Suprapubic skin (tissue), 4 donors: ENCODE measurements around the gene DPF1. TPM values are rescaled to one million over a fixed set of nuclear protein-coding genes. Genes with fewer than 3 reads are reported as not detected.

Source experiments
- DNase-seq, 2 donors: peaks; one replicate each; pipeline ENCODE4 v3.0.0-alpha.2; 2019; ENCODE audit warnings: low spot score in 2 of 2
- H3K27ac ChIP-seq: fragments of 200-600 bp; sonication (generic); one replicate; pipeline ENCODE4 v1.5.1; 2019
- H3K27me3 ChIP-seq: fragments of 200-600 bp; sonication (generic); one replicate; pipeline ENCODE4 v1.5.1; 2019
- H3K36me3 ChIP-seq: fragments of 200-600 bp; sonication (generic); one replicate; pipeline ENCODE4 v1.5.1; 2019
- H3K4me1 ChIP-seq: fragments of 200-600 bp; sonication (generic); one replicate; pipeline ENCODE4 v1.5.1; 2019
- H3K4me3 ChIP-seq: fragments of 200-600 bp; sonication (generic); one replicate; pipeline ENCODE4 v1.5.1; 2019; ENCODE audit warnings: mild to moderate bottlenecking
- H3K9me3 ChIP-seq: fragments of 200-600 bp; sonication (generic); one replicate; pipeline ENCODE4 v1.5.1; 2019
- EP300 ChIP-seq: sonication (generic); formaldehyde crosslinking; IDR thresholded peaks from one replicate; pipeline ENCODE4 v1.6.1; 2017; ENCODE audit warnings: antibody characterized with exemption
- POLR2A ChIP-seq, 2 donors: fragments of 450-650 bp; IDR thresholded peaks; one replicate each; pipeline ENCODE4 v1.6.1; 2017; ENCODE audit warnings: antibody characterized with exemption in 2 of 2, mild to moderate bottlenecking in 2 of 2, moderate library complexity in 2 of 2
- POLR2AphosphoS5 ChIP-seq, 3 donors: sonication (generic); formaldehyde crosslinking; IDR thresholded peaks; one replicate each; pipeline ENCODE4 v1.6.1; 2017; ENCODE audit warnings: antibody characterized with exemption in 3 of 3
- WGBS: methylation state at CpG from one replicate; pipeline ENCODE4 v1.1.5; 2018; 5-methylcytosine and 5-hydroxymethylcytosine counted together
- total RNA-seq, 4 donors: library from RNA; depleted of rRNA; stranded (reverse); fragments of >200 nt; gene quantifications; one replicate each; pipeline ENCODE4 v1.1.0, GENCODE V29; 2016
- TF ChIP-seq, protein P1 (sequence below), 2 donors: fragments of 200-600 bp in 1 of 2; fragments of 450-650 bp in 1 of 2; sonication (generic) in 1 of 2; IDR thresholded peaks; one replicate each; pipeline ENCODE4 v1.5.1; 2016 to 2019; ENCODE audit warnings: antibody characterized with exemption in 2 of 2, mild to moderate bottlenecking in 1 of 2, moderate library complexity in 1 of 2

The DPF1 gene
- total RNA-seq, result 1 to 10 TPM in 1 of 4 donors, not detected in 3; 1.1 TPM

DNA sequence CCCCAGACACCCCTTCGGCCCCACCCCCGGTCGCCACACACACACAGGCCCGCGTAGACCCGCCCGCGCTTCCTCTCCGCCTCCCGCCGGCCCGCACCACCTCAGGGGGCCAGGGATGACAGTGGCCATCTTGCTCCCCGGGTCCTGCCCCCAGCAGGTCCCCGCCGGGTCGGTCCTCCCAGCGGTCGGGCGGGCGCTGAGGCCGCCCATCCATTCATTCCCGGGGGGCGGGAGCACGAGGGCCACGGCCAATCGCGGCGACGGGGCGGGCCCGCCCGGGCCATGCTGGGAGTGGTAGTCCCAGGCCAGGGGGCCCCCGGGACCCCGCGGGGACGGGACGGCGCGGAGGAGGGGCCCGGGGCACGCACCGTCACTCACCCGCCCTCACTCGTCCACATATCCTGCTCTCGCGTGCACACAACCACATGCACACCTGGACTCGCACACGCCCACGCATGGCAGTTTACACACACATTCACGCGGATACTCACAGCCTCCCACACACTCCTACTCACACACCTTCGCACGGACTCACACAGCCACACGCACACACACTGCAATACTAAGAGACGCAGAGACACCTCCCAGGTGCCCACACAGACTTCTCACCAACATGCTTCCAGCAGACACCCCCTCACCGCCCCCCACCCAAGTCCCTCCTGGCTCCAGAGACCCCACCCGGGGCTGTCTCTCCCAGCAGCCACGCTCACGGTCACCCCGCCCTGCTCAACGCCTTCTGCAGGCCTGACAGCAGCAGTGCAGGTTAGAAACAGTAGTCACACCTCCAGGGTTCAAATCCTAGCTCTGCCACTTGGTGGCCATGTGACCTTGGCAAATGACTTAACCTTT is at the start of gene DPF1:
Gene DPF1, minus strand, starts transcription at position 209 of the 849 bp plus-strand sequence. Its CDS starts 80 bp downstream, at position 129.
- Histone ChIP-seq H3K36me3 (no peaks in the 10 kb centered on the region), H3K9me3 (no peaks in the 10 kb centered on the region), H3K4me1 (peaks cover 30% of the 10 kb centered on the region), H3K27me3 (peaks cover 83% of the 10 kb centered on the region), H3K4me3 (peak within 1 kb of the TSS; percentile 47), H3K27ac (no peak within 1 kb of the TSS)
- no peak for DNase-seq
- 4% methylated on average over 41 of the region's 61 CpGs for WGBS
- TF ChIP-seq, protein P1, sequence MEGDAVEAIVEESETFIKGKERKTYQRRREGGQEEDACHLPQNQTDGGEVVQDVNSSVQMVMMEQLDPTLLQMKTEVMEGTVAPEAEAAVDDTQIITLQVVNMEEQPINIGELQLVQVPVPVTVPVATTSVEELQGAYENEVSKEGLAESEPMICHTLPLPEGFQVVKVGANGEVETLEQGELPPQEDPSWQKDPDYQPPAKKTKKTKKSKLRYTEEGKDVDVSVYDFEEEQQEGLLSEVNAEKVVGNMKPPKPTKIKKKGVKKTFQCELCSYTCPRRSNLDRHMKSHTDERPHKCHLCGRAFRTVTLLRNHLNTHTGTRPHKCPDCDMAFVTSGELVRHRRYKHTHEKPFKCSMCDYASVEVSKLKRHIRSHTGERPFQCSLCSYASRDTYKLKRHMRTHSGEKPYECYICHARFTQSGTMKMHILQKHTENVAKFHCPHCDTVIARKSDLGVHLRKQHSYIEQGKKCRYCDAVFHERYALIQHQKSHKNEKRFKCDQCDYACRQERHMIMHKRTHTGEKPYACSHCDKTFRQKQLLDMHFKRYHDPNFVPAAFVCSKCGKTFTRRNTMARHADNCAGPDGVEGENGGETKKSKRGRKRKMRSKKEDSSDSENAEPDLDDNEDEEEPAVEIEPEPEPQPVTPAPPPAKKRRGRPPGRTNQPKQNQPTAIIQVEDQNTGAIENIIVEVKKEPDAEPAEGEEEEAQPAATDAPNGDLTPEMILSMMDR (IDR thresholded peaks at IDR 0.05), result no peak
- TF ChIP-seq EP300 (no peak), POLR2A (IDR thresholded peaks at IDR 0.05) (no peak), POLR2AphosphoS5 (IDR thresholded peaks at IDR 0.05) (no peak)

DNA sequence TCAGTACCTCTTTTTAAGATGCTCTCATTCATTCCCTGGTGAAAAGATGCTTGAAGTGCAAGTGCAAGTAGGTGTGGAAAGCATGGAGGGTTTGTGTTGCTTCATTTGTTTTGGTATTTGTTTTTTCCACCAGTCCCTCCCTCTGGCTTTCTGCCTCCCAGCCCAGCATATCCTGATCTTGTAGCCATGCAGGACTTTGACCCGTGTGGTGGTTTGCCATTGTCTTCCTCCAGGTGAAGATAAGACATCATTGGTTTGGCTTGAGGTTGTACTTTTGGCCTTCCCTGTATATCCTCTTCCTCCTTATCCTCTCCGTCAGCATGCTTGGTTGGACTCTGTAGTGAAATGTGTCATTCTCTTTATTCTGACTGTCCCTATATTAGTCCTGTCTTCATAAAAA is 49.5 kb upstream of the DPF1 start:
- H3K27ac ChIP-seq, result no peak overlapping the region
- no peak overlapping the region for H3K4me3 ChIP-seq
- peaks cover 43% of the 10 kb centered on the region for H3K4me1 ChIP-seq
- H3K9me3 ChIP-seq, result no peaks in the 10 kb centered on the region
- DNase-seq, result no peak
- H3K27me3 ChIP-seq, result no peaks in the 10 kb centered on the region
- no peaks in the 10 kb centered on the region for H3K36me3 ChIP-seq
- TF ChIP-seq POLR2AphosphoS5 (IDR thresholded peaks at IDR 0.05), result no peak
- TF ChIP-seq, protein P1 (IDR thresholded peaks at IDR 0.05), result no peak
- no peak for TF ChIP-seq POLR2A (IDR thresholded peaks at IDR 0.05)
- no peak for TF ChIP-seq EP300
- 84% methylated on average over 2 of the region's 2 CpGs for WGBS

DNA sequence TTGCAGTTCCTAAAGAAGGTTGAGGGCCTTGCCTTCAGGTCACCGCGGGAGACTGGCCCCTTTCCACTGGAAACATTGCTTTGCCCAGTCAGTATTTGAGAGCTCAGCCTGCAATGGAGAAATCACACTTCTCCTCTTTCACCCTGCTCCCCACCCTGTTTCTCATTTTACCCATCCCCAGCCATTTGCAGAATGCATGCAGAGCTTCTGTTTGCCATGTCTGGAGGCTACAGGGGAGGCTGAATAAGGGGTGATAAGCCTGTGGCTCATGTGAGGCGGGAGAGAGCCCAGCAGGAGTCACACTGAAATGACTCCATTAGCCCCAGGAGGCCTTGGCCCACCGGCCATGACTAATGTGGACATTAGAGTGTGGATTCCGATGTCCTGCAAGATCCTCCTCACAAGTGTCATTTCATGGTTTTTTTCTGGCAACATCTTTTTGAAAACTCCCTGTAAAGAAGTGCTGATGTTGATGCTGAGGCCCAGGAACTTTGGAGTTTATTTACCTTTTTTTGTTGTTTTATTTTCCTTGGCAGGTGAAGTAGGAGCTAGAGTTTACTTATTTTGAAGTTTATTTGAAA is 46.7 kb upstream of the DPF1 start:
- no peak for DNase-seq
- Histone ChIP-seq H3K27ac (no peak overlapping the region), H3K4me3 (no peak overlapping the region), H3K36me3 (no peaks in the 10 kb centered on the region), H3K4me1 (peaks cover 48% of the 10 kb centered on the region), H3K9me3 (no peaks in the 10 kb centered on the region), H3K27me3 (no peaks in the 10 kb centered on the region)
- TF ChIP-seq POLR2A (IDR thresholded peaks at IDR 0.05) (no peak), EP300 (no peak)
- TF ChIP-seq, protein P1 (IDR thresholded peaks at IDR 0.05), result no peak
- WGBS, result 84% methylated on average over 5 of the region's 5 CpGs

DNA sequence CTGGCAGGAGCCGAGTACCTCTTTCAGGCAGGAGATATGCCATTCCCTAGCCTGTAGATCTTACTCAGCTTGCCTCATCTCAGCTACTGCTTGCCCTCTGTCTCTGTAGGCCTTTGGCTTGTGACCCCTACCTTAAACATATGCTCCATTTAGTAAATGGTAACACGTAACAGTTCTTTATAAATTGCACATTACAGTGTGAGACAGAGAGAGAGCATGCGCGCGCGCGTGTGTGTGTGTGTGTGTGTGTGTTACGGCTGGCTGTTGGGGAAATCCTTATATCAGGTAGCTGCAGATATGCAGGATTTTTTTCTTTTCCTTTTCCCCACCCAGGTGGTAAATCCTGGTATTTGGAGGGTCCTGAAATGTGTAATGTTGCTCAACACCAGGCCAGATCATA is 44.5 kb upstream of the DPF1 start:
- 49% methylated on average over 8 of the region's 8 CpGs for WGBS
- peaks cover 50% of the 10 kb centered on the region for H3K4me1 ChIP-seq
- no peaks in the 10 kb centered on the region for H3K9me3 ChIP-seq
- H3K27me3 ChIP-seq, result peaks cover 4% of the 10 kb centered on the region
- H3K36me3 ChIP-seq, result no peaks in the 10 kb centered on the region
- no peak for DNase-seq
- H3K27ac ChIP-seq, result peak overlapping the region; percentile 87
- H3K4me3 ChIP-seq, result no peak overlapping the region
- no peak for TF ChIP-seq POLR2A (IDR thresholded peaks at IDR 0.05)
- no peak for TF ChIP-seq POLR2AphosphoS5 (IDR thresholded peaks at IDR 0.05)
- TF ChIP-seq EP300, result no peak
- TF ChIP-seq, protein P1 (IDR thresholded peaks at IDR 0.05), result no peak

GRCh38 chr19:38267761-38268483 is 43.9 kb upstream of the DPF1 start:
- no peaks in the 10 kb centered on the region for H3K36me3 ChIP-seq
- 51% methylated on average over 12 of the region's 12 CpGs for WGBS
- no peaks in the 10 kb centered on the region for H3K9me3 ChIP-seq
- peak overlapping the region; percentile 60 for H3K4me3 ChIP-seq
- H3K27ac ChIP-seq, result peak overlapping the region; percentile 87
- peaks cover 4% of the 10 kb centered on the region for H3K27me3 ChIP-seq
- no peak for DNase-seq
- TF ChIP-seq, protein P1 (IDR thresholded peaks at IDR 0.05), result no peak
- no peak for TF ChIP-seq POLR2A (IDR thresholded peaks at IDR 0.05)
- no peak for TF ChIP-seq POLR2AphosphoS5 (IDR thresholded peaks at IDR 0.05)
- no peak for TF ChIP-seq EP300
- H3K4me1 ChIP-seq, result peaks cover 43% of the 10 kb centered on the region
